DND-41 (cell line): ENCODE measurements around the gene KITLG.

Experiments
- CTCF ChIP-seq: IDR thresholded peaks from 2 replicates; pipeline ENCODE4 v1.5.1; 2012; ENCODE audit warnings: borderline replicate concordance, low read length, moderate library complexity, mild to moderate bottlenecking; ENCODE audit not compliant: poor library complexity, severe bottlenecking; ENCODE audit errors: extremely low read depth
- EZH2 ChIP-seq: IDR thresholded peaks from 3 replicates; pipeline ENCODE4 v1.6.1; 2012; ENCODE audit warnings: borderline replicate concordance, low read depth, mild to moderate bottlenecking, moderate library complexity, low read length, inconsistent platforms; ENCODE audit not compliant: severe bottlenecking

- no peak for TF ChIP-seq CTCF
- TF ChIP-seq EZH2, result no peak
These were observed 24.0 kb downstream of the KITLG start for GRCh38 chr12:88556213-88556774.
